OCI-LY7 (cell line): ENCODE results near the gene FYN. TPM values are rescaled to one million over a fixed set of nuclear protein-coding genes. Genes with fewer than 3 reads are reported as not detected.

Source experiments
- BruUV-seq: library from RNA; stranded (reverse); fragments of 400-500 nt; replicated peaks from 2 replicates; lab custom pipeline; 2021; lab: Mats Ljungman, UMichigan
- CTCF ChIA-PET: fragments of 300-600 bp; sonication (Branson Sonifier 250); formaldehyde crosslinking; loops from one replicate; lab custom pipeline; 2022; ENCODE audit warnings: antibody characterized with exemption; ENCODE audit not compliant: unreplicated experiment; lab: Charles Lee
- POLR2A ChIA-PET: fragments of 300-600 bp; sonication (Branson Sonifier 250); formaldehyde crosslinking; loops from one replicate; lab custom pipeline; 2022; ENCODE audit warnings: antibody characterized with exemption; lab: Charles Lee
- DNase-seq: peaks from one replicate; pipeline ENCODE4 v3.0.0-alpha.2; 2015; ENCODE audit warnings: low spot score
- H2AFZ ChIP-seq: fragments of 200-600 bp; sonication (generic), shearing (Covaris generic); 2 replicates; pipeline ENCODE4 v1.6.1; 2014; ENCODE audit warnings: mild to moderate bottlenecking, antibody characterized with exemption, low read length, moderate library complexity
- H3K27ac ChIP-seq: fragments of 200-600 bp; sonication (generic); 2 replicates; pipeline ENCODE4 v1.5.1; 2014; ENCODE audit warnings: mixed run types, low read depth, mild to moderate bottlenecking, moderate library complexity, low read length, inconsistent platforms; ENCODE audit not compliant: poor library complexity, severe bottlenecking
- H3K36me3 ChIP-seq: fragments of 200-600 bp; sonication (generic); 2 replicates; pipeline ENCODE4 v1.6.1; 2014; ENCODE audit warnings: mild to moderate bottlenecking, antibody characterized with exemption, low read length, moderate library complexity, mixed read lengths; ENCODE audit not compliant: insufficient read depth
- H3K4me1 ChIP-seq: fragments of 200-600 bp; sonication (generic); 2 replicates; pipeline ENCODE4 v1.5.1; 2014; ENCODE audit warnings: mild to moderate bottlenecking, low read length; ENCODE audit not compliant: insufficient read depth, poor library complexity, severe bottlenecking
- H3K4me2 ChIP-seq: fragments of 200-600 bp; sonication (generic); 2 replicates; pipeline ENCODE4 v1.6.1; 2014; ENCODE audit warnings: mild to moderate bottlenecking, low read length
- H3K4me3 ChIP-seq: fragments of 200-600 bp; sonication (generic); 2 replicates; pipeline ENCODE4 v1.5.1; 2014; ENCODE audit warnings: mild to moderate bottlenecking, low read depth, low read length; ENCODE audit not compliant: poor library complexity, severe bottlenecking
- H3K79me2 ChIP-seq: fragments of 200-600 bp; sonication (generic); 2 replicates; pipeline ENCODE4 v1.6.1; 2016; ENCODE audit warnings: low read depth, mild to moderate bottlenecking, low read length, moderate library complexity, mixed read lengths; ENCODE audit not compliant: insufficient read depth
- H3K9me2 ChIP-seq: fragments of 200-600 bp; sonication (generic); 2 replicates; pipeline ENCODE4 v1.6.1; 2016; ENCODE audit warnings: mild to moderate bottlenecking, low read length, mixed read lengths; ENCODE audit not compliant: insufficient read depth
- H3K9me3 ChIP-seq: fragments of 200-600 bp; sonication (generic); 2 replicates; pipeline ENCODE4 v1.6.1; 2014; ENCODE audit warnings: mild to moderate bottlenecking, mixed run types, low read length, mixed read lengths
- H4K20me1 ChIP-seq: fragments of 200-600 bp; sonication (generic); 2 replicates; pipeline ENCODE4 v1.6.1; 2014; ENCODE audit warnings: mild to moderate bottlenecking, antibody characterized with exemption, low read length, moderate library complexity, mixed read lengths; ENCODE audit not compliant: insufficient read depth
- EZH2phosphoT487 ChIP-seq: fragments of 200-600 bp; sonication (generic); IDR thresholded peaks from 2 replicates; pipeline ENCODE4 v1.6.1; 2018; ENCODE audit warnings: low read depth, borderline replicate concordance, mild to moderate bottlenecking, mixed run types, antibody characterized with exemption, low read length, moderate library complexity, mixed read lengths
- intact Hi-C: fragments of 100-400 bp; cut with micrococcal nuclease; formaldehyde crosslinking; loops from one replicate; pipeline ENCODE4 v1.10.0; 2022; ENCODE audit not compliant: unreplicated experiment
- total RNA-seq, 2 experiments: library from RNA; depleted of rRNA in 1 of 2; stranded (reverse); fragments of >200 nt in 1 of 2; shearing (Covaris generic) in 1 of 2; gene quantifications; 2 replicates each; pipeline ENCODE4 v1.2.3, GENCODE V29; 2014 to 2022
- TF ChIP-seq, protein P1 (sequence below): fragments of 200-600 bp; sonication (generic); conservative IDR thresholded peaks from 2 replicates; pipeline ENCODE4 v1.5.1; 2014; ENCODE audit warnings: mild to moderate bottlenecking, antibody characterized with exemption, low read length, moderate library complexity, mixed read lengths

FYN gene
- total RNA-seq, 2 experiments from 2014 or later, result 57.3 to 92.9 TPM

DNA sequence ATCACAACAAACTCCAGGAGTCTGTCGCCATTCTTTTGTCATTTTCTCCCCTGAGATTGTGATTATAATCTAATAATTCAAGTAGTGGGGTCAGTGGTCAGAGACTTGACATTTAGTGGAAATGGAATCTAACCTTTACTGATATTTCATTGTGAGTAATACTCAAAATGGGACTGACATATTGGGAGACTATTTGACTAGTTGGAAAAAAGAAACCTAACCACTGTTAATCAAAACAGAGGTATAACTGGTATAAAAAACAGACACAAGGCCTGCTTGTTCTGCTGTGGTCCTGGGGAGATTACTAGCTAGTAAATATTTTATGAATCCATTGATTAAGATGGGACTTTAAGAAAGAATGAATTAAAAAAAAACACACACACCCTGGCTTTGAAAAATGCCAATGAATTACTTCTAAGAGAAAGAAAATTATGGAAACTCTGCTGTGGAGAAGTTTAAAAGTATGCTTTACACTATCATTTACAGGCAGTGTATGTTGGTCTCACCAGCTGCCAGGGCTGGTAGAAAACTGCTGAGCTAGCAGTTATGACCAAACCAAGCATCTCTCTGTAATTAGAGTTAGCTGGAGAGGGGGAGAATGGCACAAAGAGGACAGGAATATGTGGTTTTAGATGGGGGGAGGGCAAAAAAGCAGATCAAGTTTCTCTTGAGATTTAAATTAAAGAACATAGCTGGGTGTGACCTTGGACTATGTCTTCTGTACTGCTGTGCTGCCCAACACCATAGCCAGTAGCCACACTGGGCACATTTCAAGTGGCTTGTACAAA is 103.7 kb downstream of the FYN start:
- Histone ChIP-seq H3K36me3 (peaks cover 10% of the 10 kb centered on the region; the same call in 1 of the 2 replicates), H3K79me2 (0 out of 2 replicates have a peak, but pooled peaks cover 7% of the 10 kb centered on the region), H3K4me3 (no peak overlapping the region), H3K9me2 (no peaks in the 10 kb centered on the region), H3K9me3 (no peaks in the 10 kb centered on the region), H3K27ac (no peak overlapping the region), H4K20me1 (no peaks in the 10 kb centered on the region), H2AFZ (no peak overlapping the region), H3K4me2 (no peak overlapping the region), H3K4me1 (peaks cover 32% of the 10 kb centered on the region)
- TF ChIP-seq, protein P1, sequence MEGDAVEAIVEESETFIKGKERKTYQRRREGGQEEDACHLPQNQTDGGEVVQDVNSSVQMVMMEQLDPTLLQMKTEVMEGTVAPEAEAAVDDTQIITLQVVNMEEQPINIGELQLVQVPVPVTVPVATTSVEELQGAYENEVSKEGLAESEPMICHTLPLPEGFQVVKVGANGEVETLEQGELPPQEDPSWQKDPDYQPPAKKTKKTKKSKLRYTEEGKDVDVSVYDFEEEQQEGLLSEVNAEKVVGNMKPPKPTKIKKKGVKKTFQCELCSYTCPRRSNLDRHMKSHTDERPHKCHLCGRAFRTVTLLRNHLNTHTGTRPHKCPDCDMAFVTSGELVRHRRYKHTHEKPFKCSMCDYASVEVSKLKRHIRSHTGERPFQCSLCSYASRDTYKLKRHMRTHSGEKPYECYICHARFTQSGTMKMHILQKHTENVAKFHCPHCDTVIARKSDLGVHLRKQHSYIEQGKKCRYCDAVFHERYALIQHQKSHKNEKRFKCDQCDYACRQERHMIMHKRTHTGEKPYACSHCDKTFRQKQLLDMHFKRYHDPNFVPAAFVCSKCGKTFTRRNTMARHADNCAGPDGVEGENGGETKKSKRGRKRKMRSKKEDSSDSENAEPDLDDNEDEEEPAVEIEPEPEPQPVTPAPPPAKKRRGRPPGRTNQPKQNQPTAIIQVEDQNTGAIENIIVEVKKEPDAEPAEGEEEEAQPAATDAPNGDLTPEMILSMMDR, result no peak
- no peak for TF ChIP-seq EZH2phosphoT487
- CTCF ChIA-PET, result interaction anchor here (0.9 kb wide), 1 partner anchor 8 kb away, joined by 3 read pairs; no protein-coding TSS in a partner anchor
- intact Hi-C loops, result loop anchor here (5.0 kb wide), 1 partner anchor 73 kb away; no protein-coding TSS in a partner anchor
- POLR2A ChIA-PET, result interaction anchor here (0.5 to 1.5 kb wide), 6 partner anchors 8 to 719 kb away, joined by 3 to 4 read pairs (median 3); no protein-coding TSS in a partner anchor
- no TSS peak for BruUV-seq
- DNase-seq, result no peak

DNA sequence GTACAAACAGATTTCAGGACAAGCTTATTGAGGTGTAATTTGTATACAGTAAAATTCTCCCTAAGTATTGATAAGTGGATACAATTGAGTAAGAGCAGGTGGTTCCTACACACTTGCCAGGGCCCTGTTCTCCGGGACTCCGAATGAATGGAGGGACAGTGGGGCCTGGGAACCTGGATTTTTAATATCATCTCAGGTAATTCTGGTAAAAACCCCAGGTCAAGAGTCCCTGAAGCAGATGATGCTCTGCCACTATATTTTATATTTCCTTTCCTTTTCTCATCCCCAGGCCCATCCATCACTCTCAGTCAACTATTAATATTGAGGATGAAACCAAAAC is 104.9 kb downstream of the FYN start:
- no TSS peak for BruUV-seq
- intact Hi-C loops, result loop anchor here (5.0 kb wide), 1 partner anchor 74 kb away; no protein-coding TSS in a partner anchor
- no peak for DNase-seq
- Histone ChIP-seq H3K4me3 (no peak overlapping the region), H3K4me2 (no peak overlapping the region), H2AFZ (no peak overlapping the region), H4K20me1 (no peaks in the 10 kb centered on the region), H3K36me3 (peaks cover 10% of the 10 kb centered on the region; the same call in 1 of the 2 replicates), H3K9me2 (no peaks in the 10 kb centered on the region), H3K79me2 (0 out of 2 replicates have a peak, but pooled peaks cover 7% of the 10 kb centered on the region), H3K4me1 (peaks cover 43% of the 10 kb centered on the region), H3K9me3 (no peaks in the 10 kb centered on the region), H3K27ac (no peak overlapping the region)
- POLR2A ChIA-PET, result interaction anchor here (0.5 kb wide), 1 partner anchor 19 kb away, joined by 3 read pairs; no protein-coding TSS in a partner anchor
- TF ChIP-seq, protein P1, result no peak
- no peak for TF ChIP-seq EZH2phosphoT487
- CTCF ChIA-PET, result no interaction called here
